IMR-90 (cell line): ENCODE measurements around the gene COX4I1. TPM values are rescaled to one million over a fixed set of nuclear protein-coding genes. Genes with fewer than 3 reads are reported as not detected.

ENCODE experiments used
- ATAC-seq: fragments of 200-7000 bp; cut with Tn5 transposase; 2 replicates; pipeline ENCODE4 v1.9.1; 2020; ENCODE audit warnings: low read depth, mild to moderate bottlenecking, moderate library complexity
- BruUV-seq: library from RNA; stranded (reverse); fragments of 400-500 nt; replicated peaks from 2 replicates; lab custom pipeline; 2021; lab: Mats Ljungman, UMichigan
- CTCF ChIA-PET: fragments of 300-600 bp; formaldehyde crosslinking; extraction: SDS; loops from one replicate; lab custom pipeline; 2021; ENCODE audit warnings: antibody characterized with exemption; lab: Yijun Ruan, JAX
- POLR2A ChIA-PET: fragments of 300-600 bp; sonication (Branson Sonifier 250); formaldehyde crosslinking; loops from one replicate; lab custom pipeline; 2022; ENCODE audit warnings: antibody characterized with exemption; ENCODE audit not compliant: unreplicated experiment; lab: Charles Lee
- DNase-seq: peaks from one replicate; pipeline ENCODE4 v3.0.0; 2013
- H2AFZ ChIP-seq: replicated peaks from 2 replicates; pipeline ENCODE3; 2013; ENCODE audit warnings: low read length, mild to moderate bottlenecking; ENCODE audit not compliant: poor library complexity
- H2AK5ac ChIP-seq: 2 replicates; pipeline ENCODE4 v1.6.1; 2013; ENCODE audit warnings: low read depth, low read length, inconsistent platforms
- H2AK9ac ChIP-seq: replicated peaks from 2 replicates; pipeline ENCODE3; 2013; ENCODE audit warnings: mild to moderate bottlenecking, low read depth, low read length, moderate library complexity; ENCODE audit not compliant: poor library complexity
- H2BK120ac ChIP-seq: 2 replicates; pipeline ENCODE4 v1.6.1; 2013; ENCODE audit warnings: low read depth, low read length, inconsistent platforms
- H2BK15ac ChIP-seq: 3 replicates; pipeline ENCODE4 v1.6.1; 2013; ENCODE audit warnings: low read depth, low read length, inconsistent platforms
- H2BK20ac ChIP-seq: 2 replicates; pipeline ENCODE4 v1.6.1; 2013; ENCODE audit warnings: low read depth, mild to moderate bottlenecking, inconsistent platforms, low read length, moderate library complexity
- H2BK5ac ChIP-seq: 2 replicates; pipeline ENCODE4 v1.6.1; 2013; ENCODE audit warnings: mild to moderate bottlenecking, low read depth, low read length, inconsistent platforms; ENCODE audit not compliant: poor library complexity, severe bottlenecking
- H3K14ac ChIP-seq: replicated peaks from 2 replicates; pipeline ENCODE4 v1.6.1; 2013; ENCODE audit warnings: low read depth, low read length, inconsistent platforms
- H3K18ac ChIP-seq: 2 replicates; pipeline ENCODE4 v1.6.1; 2013; ENCODE audit warnings: low read depth, low read length, control low read depth
- H3K23ac ChIP-seq: 2 replicates; pipeline ENCODE4 v1.6.1; 2013; ENCODE audit warnings: low read depth, low read length, inconsistent platforms
- H3K27ac ChIP-seq: 2 replicates; pipeline ENCODE4 v1.5.1; 2013; ENCODE audit warnings: mild to moderate bottlenecking, control low read depth, low read length; ENCODE audit not compliant: insufficient read depth
- H3K27me3 ChIP-seq: 2 replicates; pipeline ENCODE4 v1.6.1; 2013; ENCODE audit warnings: low read length; ENCODE audit not compliant: control insufficient read depth, insufficient read depth
- H3K36me3 ChIP-seq: 2 replicates; pipeline ENCODE4 v1.6.1; 2013; ENCODE audit warnings: low read length, mixed read lengths; ENCODE audit not compliant: control insufficient read depth, insufficient read depth
- H3K4ac ChIP-seq: 2 replicates; pipeline ENCODE4 v1.6.1; 2013; ENCODE audit warnings: low read depth, low read length, inconsistent platforms
- H3K4me1 ChIP-seq: 2 replicates; pipeline ENCODE4 v1.6.1; 2013; ENCODE audit warnings: low read length, mixed read lengths; ENCODE audit not compliant: control insufficient read depth, insufficient read depth
- H3K4me2 ChIP-seq: 2 replicates; pipeline ENCODE4 v1.6.1; 2013; ENCODE audit warnings: low read depth, mild to moderate bottlenecking, control low read depth, low read length, moderate library complexity
- H3K4me3 ChIP-seq: 2 replicates; pipeline ENCODE4 v1.5.1; 2013; ENCODE audit warnings: low read depth, mild to moderate bottlenecking, control low read depth, low read length, moderate library complexity; ENCODE audit not compliant: insufficient read depth
- H3K56ac ChIP-seq: 2 replicates; pipeline ENCODE4 v1.6.1; 2013; ENCODE audit warnings: low read length, inconsistent platforms; ENCODE audit not compliant: insufficient read depth; ENCODE audit errors: extremely low read depth
- H3K79me1 ChIP-seq, 2 experiments: 2 replicates each; pipeline ENCODE4 v1.6.1; 2013; ENCODE audit warnings: low read length in 2 of 2, inconsistent platforms in 1 of 2, low read depth in 1 of 2
- H3K9ac ChIP-seq: 2 replicates; pipeline ENCODE4 v1.6.1; 2013; ENCODE audit warnings: low read depth, low read length, control low read depth
- H3K9me1 ChIP-seq: 2 replicates; pipeline ENCODE4 v1.6.1; 2013; ENCODE audit warnings: low read length, inconsistent platforms; ENCODE audit not compliant: insufficient read depth
- H3K9me3 ChIP-seq: 2 replicates; pipeline ENCODE4 v1.6.1; 2013; ENCODE audit warnings: low read length; ENCODE audit not compliant: control insufficient read depth, insufficient read depth
- H4K20me1 ChIP-seq: 2 replicates; pipeline ENCODE4 v1.6.1; 2013; ENCODE audit warnings: low read length, inconsistent platforms; ENCODE audit not compliant: insufficient read depth
- H4K5ac ChIP-seq: 2 replicates; pipeline ENCODE4 v1.6.1; 2013; ENCODE audit warnings: mild to moderate bottlenecking, low read depth, low read length, control low read depth
- H4K8ac ChIP-seq, 2 experiments: 2 replicates each; pipeline ENCODE4 v1.6.1; 2013; ENCODE audit warnings: low read depth in 2 of 2, low read length in 2 of 2, control low read depth in 1 of 2, inconsistent platforms in 1 of 2
- H4K91ac ChIP-seq: 2 replicates; pipeline ENCODE4 v1.6.1; 2013; ENCODE audit warnings: low read depth, low read length, inconsistent platforms; ENCODE audit not compliant: insufficient read depth
- CHD1 ChIP-seq: IDR thresholded peaks from 2 replicates; pipeline ENCODE4 v1.6.1; 2012; ENCODE audit warnings: low read depth, low read length, improper control_type of control experiment
- MAFK ChIP-seq: IDR thresholded peaks from 2 replicates; pipeline ENCODE4 v1.6.1; 2012; ENCODE audit warnings: low read depth, low read length, improper control_type of control experiment
- NFE2L2 ChIP-seq: fragments of 150-350 bp; IDR thresholded peaks from 2 replicates; pipeline ENCODE4 v1.6.1; 2016; ENCODE audit warnings: low read depth, mild to moderate bottlenecking, low read length
- RAD21 ChIP-seq: IDR thresholded peaks from 2 replicates; pipeline ENCODE4 v1.6.1; 2012; ENCODE audit warnings: low read length, improper control_type of control experiment
- RCOR1 ChIP-seq: IDR thresholded peaks from 2 replicates; pipeline ENCODE4 v1.6.1; 2012; ENCODE audit warnings: mild to moderate bottlenecking, low read length, improper control_type of control experiment; ENCODE audit not compliant: insufficient replicate concordance
- SMC3 ChIP-seq: fragments of 150-350 bp; IDR thresholded peaks from 2 replicates; pipeline ENCODE4 v1.6.1; 2016; ENCODE audit warnings: low read depth, mild to moderate bottlenecking, antibody characterized with exemption, low read length, moderate library complexity
- WGBS, 2 experiments: methylation state at CpG; one replicate each; pipeline versions ENCODE4 v1.1.5 to v1.1.7; 2013; ENCODE audit warnings: missing lambda C conversion rate in 2 of 2; ENCODE audit not compliant: insufficient read length in 1 of 2; ENCODE audit errors: extremely low coverage in 2 of 2; 5-methylcytosine and 5-hydroxymethylcytosine counted together
- dilution Hi-C: fragments of 300-500 bp; cut with HindIII; formaldehyde crosslinking; loops from one replicate; pipeline ENCODE4 v1.14.3; 2018; ENCODE audit warnings: low sequenced_read_pairs; ENCODE audit not compliant: unreplicated experiment
- in situ Hi-C: fragments of 300-500 bp; cut with MboI; formaldehyde crosslinking; loops from 3 replicates; pipeline ENCODE4 v1.14.3; 2019; ENCODE audit warnings: low sequenced_read_pairs, inconsistent platforms, mixed read lengths
- intact Hi-C: fragments of 100-400 bp; cut with micrococcal nuclease; formaldehyde crosslinking; loops from 2 replicates; pipeline ENCODE4 v1.10.0; 2022
- polyA plus RNA-seq, 3 experiments: library from polyadenylated mRNA; depleted of rRNA; stranded (reverse); fragments of >200 nt; gene quantifications; 2 replicates each; pipeline ENCODE4 v1.2.3, GENCODE V29; 2012; ENCODE audit warnings: low replicate concordance in 1 of 3
- total RNA-seq: library from RNA; depleted of rRNA; stranded (reverse); fragments of >200 nt; gene quantifications from 2 replicates; pipeline ENCODE4 v1.2.3, GENCODE V29; 2012

Gene COX4I1
- total and polyA plus RNA-seq, 2 of the 4 experiments (the other 2 are of a cell fraction), result 397 to 700 TPM

- Histone ChIP-seq H3K9ac (no peak overlapping the region), H2AFZ (no peak overlapping the region), H3K18ac (no peak overlapping the region), H4K5ac (no peak overlapping the region), H3K27ac (no peak overlapping the region), H3K14ac (no peak overlapping the region), H2AK5ac (no peak overlapping the region), H3K23ac (no peak overlapping the region), H4K8ac (no peak overlapping the region), H3K27me3 (peaks cover 78% of the 10 kb centered on the region), H2AK9ac (no peak overlapping the region), H3K4ac (no peak overlapping the region), H4K20me1 (no peaks in the 10 kb centered on the region), H3K4me2 (no peak overlapping the region), H2BK5ac (no peak overlapping the region), H2BK20ac (no peak overlapping the region), H3K9me1 (no peaks in the 10 kb centered on the region), H2BK15ac (no peak overlapping the region), H3K9me3 (peaks cover 1% of the 10 kb centered on the region), H3K36me3 (no peaks in the 10 kb centered on the region), H4K91ac (no peak overlapping the region), H3K79me1 (no peaks in the 10 kb centered on the region), H3K56ac (no peak overlapping the region), H3K4me1 (no peaks in the 10 kb centered on the region; the same call in 1 of the 2 replicates), H3K4me3 (no peak overlapping the region), H2BK120ac (no peak overlapping the region)
- CTCF ChIA-PET, result no interaction called here
- DNase-seq (no peak), ATAC-seq (no peak)
- 68% methylated on average over 17 of the region's 39 CpGs; no CpG with 5 or more reads in 1 of the 2 experiments for WGBS, 2 experiments
- dilution Hi-C loops, result no loop called here
- in situ Hi-C loops, result no loop called here
- intact Hi-C loops, result no loop called here
- TF ChIP-seq RCOR1 (no peak), SMC3 (no peak), CHD1 (no peak), NFE2L2 (no peak), MAFK (no peak), RAD21 (no peak)
- POLR2A ChIA-PET, result no interaction called here
- BruUV-seq, result no TSS peak
Observed at GRCh38 chr16:85847681-85848601, 48.4 kb downstream of the COX4I1 start.
